MCF 10A (cell line): ENCODE measurements around the gene BCAS1. TPM values are rescaled to one million over a fixed set of nuclear protein-coding genes. Genes with fewer than 3 reads are reported as not detected.

Source experiments
- BruUV-seq: library from RNA; stranded (reverse); fragments of 400-500 nt; replicated peaks from 2 replicates; lab custom pipeline; 2021; lab: Mats Ljungman, UMichigan
- CTCF ChIA-PET: fragments of 300-600 bp; sonication (Branson Sonifier 250); formaldehyde crosslinking; extraction: SDS; loops from one replicate; lab custom pipeline; 2021; ENCODE audit warnings: antibody characterized with exemption, inconsistent platforms; lab: Yijun Ruan, JAX
- POLR2A ChIA-PET: fragments of 300-600, 350-650 bp; sonication (Branson Sonifier 250); formaldehyde crosslinking; extraction: SDS; loops from one replicate; lab custom pipeline; 2020; ENCODE audit warnings: antibody characterized with exemption, inconsistent platforms; lab: Yijun Ruan, JAX
- DNase-seq: peaks from one replicate; pipeline ENCODE4 v3.0.0-alpha.2; 2018; ENCODE audit not compliant: unreplicated experiment
- H3K27ac Mint-ChIP-seq: one replicate; pipeline ENCODE4 v1.8.0; 2022; ENCODE audit warnings: mild to moderate bottlenecking, low read depth, mixed read lengths; ENCODE audit not compliant: unreplicated experiment
- H3K27me3 Mint-ChIP-seq: one replicate; pipeline ENCODE4 v1.8.0; 2022; ENCODE audit warnings: mixed read lengths; ENCODE audit not compliant: insufficient read depth, unreplicated experiment
- H3K36me3 Mint-ChIP-seq: one replicate; pipeline ENCODE4 v1.8.0; 2022; ENCODE audit warnings: mild to moderate bottlenecking, moderate library complexity, mixed read lengths; ENCODE audit not compliant: insufficient read depth, unreplicated experiment
- H3K4me1 Mint-ChIP-seq: one replicate; pipeline ENCODE4 v1.8.0; 2022; ENCODE audit warnings: mixed read lengths; ENCODE audit not compliant: insufficient read depth, unreplicated experiment
- H3K4me3 Mint-ChIP-seq: one replicate; pipeline ENCODE4 v1.8.0; 2022; ENCODE audit warnings: mild to moderate bottlenecking, moderate library complexity, mixed read lengths; ENCODE audit not compliant: unreplicated experiment
- H3K9me3 Mint-ChIP-seq: one replicate; pipeline ENCODE4 v1.8.0; 2022; ENCODE audit warnings: mixed read lengths; ENCODE audit not compliant: unreplicated experiment
- intact Hi-C: fragments of 100-400 bp; cut with micrococcal nuclease; formaldehyde crosslinking; loops from 2 replicates; pipeline ENCODE4 v1.14.1; 2022
- total RNA-seq: library from RNA; stranded (reverse); gene quantifications from 2 replicates; pipeline ENCODE4 v1.2.3, GENCODE V29; 2022
- TF ChIP-seq, protein P1 (sequence below): fragments of 200-600 bp; IDR thresholded peaks from one replicate; pipeline ENCODE4 v1.8.0; 2022; ENCODE audit warnings: antibody characterized with exemption, mild to moderate bottlenecking; ENCODE audit not compliant: unreplicated experiment

Gene BCAS1
- total RNA-seq, 1 experiment from 2014 or later: not detected

DNA sequence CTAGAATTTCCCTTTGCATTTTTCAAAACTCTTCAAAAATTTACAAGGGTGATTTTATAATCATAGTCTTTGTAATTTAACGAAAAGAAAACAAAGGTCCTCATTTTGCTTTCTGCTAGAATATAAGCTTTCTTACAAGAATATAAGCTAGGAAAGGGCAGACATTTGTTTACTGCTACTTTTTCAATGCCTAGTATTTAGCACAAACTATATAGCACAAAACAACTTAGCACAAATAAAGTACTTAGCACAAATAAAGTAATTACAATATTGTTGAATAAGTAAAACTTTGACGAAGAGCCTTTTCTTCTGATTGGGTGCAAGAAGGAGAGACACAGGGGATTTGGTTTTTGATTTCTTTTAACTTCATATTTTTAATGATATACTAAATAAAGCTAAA, 87.8 kb downstream of the BCAS1 start:
- CTCF ChIA-PET: interaction anchor here (1.0 to 1.2 kb wide), 2 partner anchors 13 to 217 kb away, joined by 3 read pairs; no protein-coding TSS in a partner anchor
- Mint-ChIP-seq H3K27ac (no peak overlapping the region), H3K9me3 (no peaks in the 10 kb centered on the region), H3K4me1 (no peaks in the 10 kb centered on the region), H3K4me3 (no peak overlapping the region), H3K36me3 (no peaks in the 10 kb centered on the region), H3K27me3 (peaks cover 11% of the 10 kb centered on the region)
- BruUV-seq: no TSS peak
- no peak for DNase-seq
- intact Hi-C loops: no loop called here
- TF ChIP-seq, protein P1, sequence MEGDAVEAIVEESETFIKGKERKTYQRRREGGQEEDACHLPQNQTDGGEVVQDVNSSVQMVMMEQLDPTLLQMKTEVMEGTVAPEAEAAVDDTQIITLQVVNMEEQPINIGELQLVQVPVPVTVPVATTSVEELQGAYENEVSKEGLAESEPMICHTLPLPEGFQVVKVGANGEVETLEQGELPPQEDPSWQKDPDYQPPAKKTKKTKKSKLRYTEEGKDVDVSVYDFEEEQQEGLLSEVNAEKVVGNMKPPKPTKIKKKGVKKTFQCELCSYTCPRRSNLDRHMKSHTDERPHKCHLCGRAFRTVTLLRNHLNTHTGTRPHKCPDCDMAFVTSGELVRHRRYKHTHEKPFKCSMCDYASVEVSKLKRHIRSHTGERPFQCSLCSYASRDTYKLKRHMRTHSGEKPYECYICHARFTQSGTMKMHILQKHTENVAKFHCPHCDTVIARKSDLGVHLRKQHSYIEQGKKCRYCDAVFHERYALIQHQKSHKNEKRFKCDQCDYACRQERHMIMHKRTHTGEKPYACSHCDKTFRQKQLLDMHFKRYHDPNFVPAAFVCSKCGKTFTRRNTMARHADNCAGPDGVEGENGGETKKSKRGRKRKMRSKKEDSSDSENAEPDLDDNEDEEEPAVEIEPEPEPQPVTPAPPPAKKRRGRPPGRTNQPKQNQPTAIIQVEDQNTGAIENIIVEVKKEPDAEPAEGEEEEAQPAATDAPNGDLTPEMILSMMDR: no peak
- POLR2A ChIA-PET: no interaction called here

DNA sequence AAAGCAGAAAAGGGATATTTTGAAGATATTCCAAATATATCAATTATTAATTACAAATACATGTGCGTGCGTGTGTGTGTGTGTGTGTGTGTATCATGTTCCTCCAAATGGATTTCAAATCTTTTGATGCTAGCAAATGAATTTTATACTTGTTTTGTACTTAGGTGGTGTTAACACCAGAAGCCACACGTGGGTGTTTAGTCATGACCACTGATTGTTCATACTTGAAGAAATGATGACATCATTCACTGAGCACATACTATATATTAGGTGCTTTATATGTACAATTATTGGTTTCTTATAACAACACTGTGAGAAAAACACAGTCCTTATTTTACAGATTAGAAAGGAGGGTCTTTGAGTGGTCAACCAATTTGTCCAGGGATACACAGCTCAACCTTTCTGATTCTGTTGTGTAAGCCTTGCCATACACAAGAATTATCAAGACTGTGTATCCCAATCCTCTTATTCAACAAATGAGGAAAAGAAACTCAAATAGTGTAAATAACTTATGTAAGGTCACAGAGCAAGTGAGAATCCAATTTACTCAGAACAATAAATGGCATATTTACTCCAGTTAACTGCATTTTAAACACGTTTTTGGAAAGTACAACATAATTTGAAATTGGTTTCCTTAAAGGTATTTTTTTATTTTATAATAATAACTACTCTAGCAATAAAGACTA, 88.5 kb downstream of the BCAS1 start:
- Mint-ChIP-seq H3K27me3 (peaks cover 11% of the 10 kb centered on the region), H3K4me1 (no peaks in the 10 kb centered on the region), H3K27ac (no peak overlapping the region), H3K4me3 (no peak overlapping the region), H3K9me3 (peaks cover 3% of the 10 kb centered on the region), H3K36me3 (no peaks in the 10 kb centered on the region)
- intact Hi-C loops: no loop called here
- CTCF ChIA-PET: interaction anchor here (0.5 kb wide), 1 partner anchor 1962 kb away, joined by 3 read pairs; no protein-coding TSS in a partner anchor
- TF ChIP-seq, protein P1: no peak
- no TSS peak for BruUV-seq
- DNase-seq: no peak
- POLR2A ChIA-PET: no interaction called here

GRCh38 chr20:53981130-53981529, 89.3 kb downstream of the BCAS1 start:
- Mint-ChIP-seq H3K36me3 (no peaks in the 10 kb centered on the region), H3K27ac (no peak overlapping the region), H3K27me3 (peaks cover 6% of the 10 kb centered on the region), H3K9me3 (peaks cover 7% of the 10 kb centered on the region), H3K4me3 (no peak overlapping the region), H3K4me1 (no peaks in the 10 kb centered on the region)
- TF ChIP-seq, protein P1: no peak
- BruUV-seq: no TSS peak
- ChIA-PET POLR2A (no interaction called here), CTCF (interaction anchor here (0.6 to 0.9 kb wide), 3 partner anchors 10 to 1237 kb away, joined by 3 to 4 read pairs (median 3); no protein-coding TSS in a partner anchor)
- intact Hi-C loops: no loop called here
- no peak for DNase-seq

DNA sequence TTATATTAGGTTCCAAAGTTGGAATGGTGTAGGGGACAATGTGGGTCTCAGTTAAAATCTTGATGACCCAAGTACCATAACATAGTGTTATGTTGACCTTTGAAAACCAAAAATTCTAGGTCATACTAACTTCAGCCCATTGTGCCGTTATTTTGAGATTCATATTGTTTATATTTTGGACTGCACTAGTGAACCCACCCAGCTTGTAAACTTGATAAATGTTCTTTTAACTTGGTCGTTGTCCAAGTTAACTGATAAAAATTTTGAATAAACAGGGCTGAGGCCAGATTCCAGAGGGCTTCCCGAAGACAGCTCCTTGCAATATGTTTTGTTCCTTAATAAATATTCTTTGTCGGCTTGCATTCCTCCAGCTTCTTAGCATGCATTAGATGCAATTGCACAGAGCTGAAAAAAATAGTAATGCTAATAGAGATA, 90.3 kb downstream of the BCAS1 start:
- BruUV-seq: no TSS peak
- H3K4me1 Mint-ChIP-seq: no peaks in the 10 kb centered on the region
- H3K27me3 Mint-ChIP-seq: no peaks in the 10 kb centered on the region
- H3K27ac Mint-ChIP-seq: no peak overlapping the region
- intact Hi-C loops: no loop called here
- no peak overlapping the region for H3K4me3 Mint-ChIP-seq
- DNase-seq: no peak
- H3K36me3 Mint-ChIP-seq: no peaks in the 10 kb centered on the region
- POLR2A ChIA-PET: no interaction called here
- peaks cover 7% of the 10 kb centered on the region for H3K9me3 Mint-ChIP-seq
- CTCF ChIA-PET: interaction anchor here (0.6 kb wide), 1 partner anchor 10 kb away, joined by 3 read pairs; no protein-coding TSS in a partner anchor
- TF ChIP-seq, protein P1: no peak
